ENCODE measurements around the gene ADIRF.
"Not testable (repeated sequence)": the region's sequence is repeated elsewhere in the genome, so short reads cannot be mapped to it uniquely, and the experiment has no call there.

Gene ADIRF

DNA sequence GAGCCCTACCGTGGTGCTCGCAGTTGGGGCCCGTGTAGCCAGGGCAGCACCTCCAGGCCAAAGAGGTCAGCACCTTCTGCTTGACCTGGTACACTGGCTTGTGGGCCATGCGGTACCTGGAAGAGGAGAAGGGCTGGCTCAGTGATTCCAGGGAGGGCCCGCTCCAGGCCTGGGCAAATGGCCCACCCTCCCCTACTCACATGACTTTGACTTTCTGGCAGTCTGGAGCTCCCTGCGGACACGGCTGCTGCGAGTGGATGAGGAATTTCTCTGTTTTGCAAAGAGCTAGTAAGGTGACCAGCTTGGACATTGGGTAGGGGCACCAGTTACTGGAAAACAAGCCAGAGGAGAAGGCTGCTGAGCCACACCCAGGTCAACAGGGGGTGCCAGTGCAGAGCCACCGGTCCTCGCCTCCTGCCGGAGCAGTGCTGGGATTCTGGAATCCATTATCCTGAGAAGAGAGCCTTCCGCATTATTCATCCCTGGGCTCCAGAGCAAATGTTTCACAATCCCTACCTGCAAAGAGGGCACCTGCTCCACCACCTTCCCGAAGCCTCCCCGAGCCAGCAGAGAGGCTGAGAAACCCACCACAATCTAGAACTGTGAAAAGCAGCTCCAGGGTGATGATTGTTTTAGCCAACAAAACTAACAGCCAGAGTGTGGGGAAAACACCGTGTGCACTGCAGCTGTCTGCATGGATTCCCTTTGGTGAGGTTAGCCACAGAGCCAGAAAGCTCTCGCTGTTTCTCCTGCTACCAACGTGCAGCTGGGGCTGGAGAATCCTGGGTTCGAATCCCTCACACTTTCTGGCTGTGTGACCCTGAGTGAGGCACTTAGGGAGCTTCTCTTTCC lies 22.7 kb upstream of the ADIRF start:
- DNase-seq (ENCODE audit: low read depth, low spot score): no peak
- no peak overlapping the region for H3K27ac ChIP-seq

DNA sequence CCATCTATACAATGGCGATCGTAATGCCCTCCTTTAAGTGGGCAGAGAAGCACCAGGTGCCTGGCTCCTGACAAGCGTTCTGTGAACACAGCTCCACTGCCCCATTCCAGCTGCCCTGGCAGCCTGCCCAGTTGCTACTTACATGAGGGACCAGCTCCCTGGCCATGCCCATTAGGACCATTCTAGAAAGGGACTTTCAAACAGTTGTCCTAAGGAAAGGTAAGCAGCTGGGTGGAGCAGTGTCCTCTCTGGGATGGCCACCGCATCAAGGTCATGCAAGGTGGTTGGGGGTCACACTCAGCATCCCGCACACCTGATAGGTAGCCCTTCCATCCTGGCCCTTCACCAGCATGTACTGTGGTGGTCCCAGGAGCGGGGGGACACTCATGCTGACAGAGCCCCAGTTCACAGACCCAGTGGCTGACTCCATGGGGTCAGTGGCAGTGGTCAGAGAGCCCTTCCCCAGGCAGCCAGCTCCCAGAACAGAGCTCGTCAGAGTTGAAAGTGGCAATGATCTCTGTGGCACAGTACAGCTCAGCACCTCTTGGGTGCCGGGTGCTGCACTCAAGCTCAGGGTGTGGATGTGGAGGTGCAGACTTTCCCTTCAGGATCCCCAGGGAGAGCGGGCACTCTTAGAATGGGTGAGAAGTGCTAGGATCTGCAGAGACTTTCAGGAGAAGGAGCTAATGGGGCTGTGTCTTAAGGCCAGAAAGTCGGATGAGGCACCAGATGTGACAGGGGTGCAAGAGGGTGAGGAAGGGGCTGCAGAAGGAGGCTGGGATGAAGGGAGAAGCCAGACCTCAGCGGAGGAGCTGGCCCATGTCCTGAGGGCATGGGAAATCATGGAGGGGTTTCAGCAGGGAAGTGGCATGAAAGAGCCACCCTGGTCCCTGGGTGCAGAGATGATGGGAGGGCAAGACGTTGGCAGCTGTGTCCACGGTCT lies 21.8 kb upstream of the ADIRF start:
- DNase-seq (ENCODE audit: low read depth, low spot score): no peak

DNA sequence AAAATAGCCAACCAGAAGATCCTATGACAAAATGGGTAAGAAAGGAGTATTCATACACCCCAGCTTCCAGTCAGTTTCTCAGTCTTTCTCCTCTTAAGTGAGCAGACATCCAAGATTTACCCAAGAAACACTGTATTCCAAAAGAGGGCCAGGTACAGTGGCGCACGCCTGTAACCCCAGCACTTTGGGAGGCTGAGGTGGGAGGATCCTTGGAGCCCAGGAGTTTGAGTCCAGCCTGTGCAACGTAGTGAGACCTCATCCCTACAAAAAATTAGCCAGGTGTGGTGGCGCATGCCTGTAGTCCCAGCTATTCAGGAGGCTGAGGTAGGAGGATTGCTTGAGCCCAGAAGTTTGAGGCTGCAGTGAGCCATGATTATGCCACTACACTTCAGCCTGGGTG lies 20.5 kb upstream of the ADIRF start:
- not testable (repeated sequence) for H3K27ac ChIP-seq; DNase-seq (ENCODE audit: low read depth, low spot score)

More for the DNA sequence above, 21.8 kb upstream of the ADIRF start:
- H3K27ac ChIP-seq: no peak overlapping the region

DNA sequence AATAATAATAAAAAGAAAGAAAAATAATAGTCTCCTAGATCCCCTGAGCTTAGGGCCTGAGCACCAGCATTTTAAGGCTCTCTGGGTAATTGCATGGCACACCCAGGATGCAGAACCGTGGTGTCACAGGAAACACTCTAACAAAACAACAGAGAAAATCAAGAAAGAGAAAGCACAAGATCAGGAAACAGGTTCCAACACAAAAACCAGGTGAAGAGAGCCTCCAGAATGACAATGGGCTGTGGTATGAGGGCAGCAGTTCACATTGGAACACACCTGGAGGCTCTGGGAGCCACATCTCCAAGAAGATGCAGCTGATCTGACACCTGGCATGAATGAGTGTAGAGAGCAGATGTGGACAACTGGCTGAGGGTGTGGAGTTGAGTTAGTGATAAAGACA lies 17.9 kb upstream of the ADIRF start:
- no peak for DNase-seq (ENCODE audit: low read depth, low spot score)
- H3K27ac ChIP-seq: peak overlapping the region; percentile 67

DNA sequence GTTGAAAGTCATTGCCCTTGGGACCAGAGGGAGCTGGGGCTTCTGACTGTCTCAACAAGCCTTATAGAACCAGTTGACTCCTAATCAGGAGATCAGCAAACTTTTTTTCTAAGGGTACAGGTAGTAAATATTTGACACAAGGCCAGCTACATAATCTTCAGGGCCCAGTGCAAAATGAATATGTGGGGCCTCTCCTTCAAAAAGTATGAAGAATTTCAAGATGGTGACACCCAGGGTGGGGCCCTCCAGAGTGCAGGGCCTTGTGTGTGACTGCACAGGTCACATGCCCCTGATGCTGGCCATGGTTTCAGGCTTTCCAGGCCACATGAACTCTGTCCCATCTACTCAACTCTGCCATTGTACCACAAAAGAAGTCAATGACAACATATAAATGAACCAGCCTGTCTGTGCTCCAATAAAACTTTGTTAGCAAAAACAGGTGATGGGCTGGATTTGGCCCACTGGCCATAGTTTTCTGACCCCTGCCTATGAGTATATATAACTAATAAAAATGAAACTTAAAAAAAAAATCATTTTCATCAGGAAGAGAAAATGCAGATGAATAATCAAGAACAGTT lies 17.0 kb upstream of the ADIRF start:
- no peak for DNase-seq (ENCODE audit: low read depth, low spot score)
- peak overlapping the region; percentile 67 for H3K27ac ChIP-seq

DNA sequence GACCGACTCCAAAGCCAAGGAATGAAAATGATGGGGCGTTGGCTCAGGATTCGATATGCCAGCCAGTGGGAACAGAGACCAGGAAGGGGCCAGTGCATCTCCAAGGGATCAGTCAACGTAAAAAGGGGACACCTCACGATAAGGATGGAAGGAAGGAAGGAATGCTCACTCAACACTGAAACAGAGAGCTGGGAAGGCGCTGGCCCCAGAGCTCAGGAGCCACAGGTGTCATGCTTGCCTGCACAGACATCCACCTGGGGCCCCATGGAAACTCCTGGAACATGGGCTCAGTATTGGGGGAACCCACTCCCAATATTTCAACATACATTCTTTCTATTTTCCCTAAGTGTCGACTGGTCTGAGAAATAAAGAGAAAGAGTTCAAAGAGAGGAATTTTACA lies 16.2 kb upstream of the ADIRF start:
- no peak for DNase-seq (ENCODE audit: low read depth, low spot score)
- peak overlapping the region; percentile 67 for H3K27ac ChIP-seq

DNA sequence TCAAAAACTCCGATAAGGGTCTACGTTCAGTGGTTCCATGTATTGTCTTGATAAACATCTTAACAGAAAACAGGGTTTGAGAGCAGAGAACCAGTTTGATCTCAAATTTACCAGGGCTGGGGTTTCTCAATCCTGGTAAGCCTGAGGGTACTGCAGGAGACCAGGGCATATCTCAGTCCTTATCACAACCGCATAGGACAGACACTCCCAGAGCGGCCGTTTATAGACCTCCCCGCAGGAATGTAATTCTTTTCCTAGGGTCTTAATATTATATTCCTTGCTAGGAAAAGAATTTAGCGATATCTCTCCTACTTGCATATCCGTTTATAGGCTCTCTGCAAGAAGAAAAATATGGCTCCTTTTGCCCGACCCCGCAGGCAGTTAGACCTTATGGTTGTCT lies 15.6 kb upstream of the ADIRF start:
- DNase-seq (ENCODE audit: low read depth, low spot score); H3K27ac ChIP-seq: not testable (repeated sequence)

DNA sequence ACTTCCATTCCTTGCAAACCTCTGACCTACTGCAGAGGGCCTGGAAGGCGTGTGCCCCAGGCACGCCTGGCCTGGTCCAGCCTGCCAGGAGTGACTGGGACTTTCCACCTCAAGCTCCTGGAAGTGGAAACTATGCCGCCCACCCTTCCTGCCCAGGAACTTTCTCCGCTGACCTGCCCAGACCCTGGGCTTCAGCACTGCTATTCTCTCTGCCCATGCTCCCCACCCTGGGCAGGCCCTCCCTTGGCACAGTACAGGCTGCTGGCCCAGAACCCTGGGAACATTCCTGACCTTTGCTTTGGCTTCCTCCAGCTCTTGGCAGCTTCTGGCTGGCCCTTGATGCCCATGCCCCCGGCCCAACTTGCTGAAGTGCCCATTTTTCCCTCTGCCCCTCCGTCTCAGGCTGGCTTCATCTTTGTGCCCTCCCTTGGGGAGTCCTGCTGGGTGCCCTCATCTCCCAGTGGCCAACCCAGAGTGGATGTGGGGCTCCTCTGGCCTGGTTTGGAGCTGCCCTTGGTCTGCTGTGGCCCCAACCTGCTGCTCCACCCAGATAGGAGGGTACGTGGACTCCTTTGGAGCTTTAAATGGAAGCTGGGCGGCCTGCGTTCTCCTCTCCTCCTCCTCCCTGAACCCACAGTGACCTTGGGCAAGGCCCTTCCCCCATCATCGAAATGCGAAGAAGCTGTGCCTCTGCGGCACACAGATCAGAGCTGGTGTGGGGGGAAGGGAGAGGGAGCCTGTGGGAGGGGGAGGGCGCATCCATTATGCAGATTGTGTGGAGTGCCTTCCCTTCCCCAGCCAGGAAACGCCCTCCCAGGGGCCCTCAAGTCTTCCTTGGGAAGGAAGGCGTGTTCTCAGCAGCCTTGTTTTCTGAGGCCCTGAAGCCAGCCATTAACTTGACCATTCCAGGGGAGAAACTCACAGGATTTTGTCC lies 14.3 kb upstream of the ADIRF start:
- no peak for DNase-seq (ENCODE audit: low read depth, low spot score)

DNA sequence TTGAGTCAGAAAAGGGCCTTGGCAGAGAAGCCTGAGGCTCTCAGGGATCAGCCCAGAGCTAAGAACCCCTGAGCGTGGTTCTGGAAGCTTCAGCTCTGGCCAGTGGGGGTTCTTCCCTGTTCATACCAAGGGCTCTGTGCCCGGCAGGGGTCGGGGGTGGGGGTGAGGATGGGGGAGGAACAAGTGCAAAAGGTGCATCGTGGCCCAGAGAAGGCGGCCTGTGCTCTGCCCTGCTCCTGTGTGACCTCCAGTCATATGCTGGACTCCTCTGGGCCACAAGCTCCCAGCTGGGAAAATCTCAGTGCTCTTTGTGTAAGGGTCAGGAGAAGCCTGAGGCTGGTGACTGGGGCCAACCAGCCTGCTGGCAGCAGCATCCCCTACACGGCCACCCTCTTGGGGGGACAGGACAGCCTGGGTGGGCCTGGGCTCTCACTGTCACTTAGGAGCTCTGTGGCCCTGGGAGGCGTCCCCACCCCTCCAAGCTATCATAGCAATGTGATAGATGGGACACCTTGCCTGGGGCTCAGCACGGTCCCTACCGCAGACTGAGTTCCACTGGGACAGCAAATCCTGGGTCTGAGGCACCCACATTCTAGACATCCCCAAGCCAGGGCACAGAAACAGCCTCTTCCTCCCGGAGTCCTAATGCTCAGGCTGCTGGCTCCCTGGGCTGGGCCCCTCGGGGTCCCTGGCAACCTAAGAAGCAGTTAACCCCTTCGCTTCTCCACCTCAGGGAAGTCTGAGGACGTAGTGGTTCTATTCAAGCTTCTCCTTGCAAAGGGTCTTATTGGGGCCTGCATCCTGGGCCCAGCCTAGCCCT lies 13.4 kb upstream of the ADIRF start:
- H3K27ac ChIP-seq: no peak overlapping the region
- DNase-seq (ENCODE audit: low read depth, low spot score): no peak

More for the DNA sequence above, 14.3 kb upstream of the ADIRF start:
- H3K27ac ChIP-seq: no peak overlapping the region

DNA sequence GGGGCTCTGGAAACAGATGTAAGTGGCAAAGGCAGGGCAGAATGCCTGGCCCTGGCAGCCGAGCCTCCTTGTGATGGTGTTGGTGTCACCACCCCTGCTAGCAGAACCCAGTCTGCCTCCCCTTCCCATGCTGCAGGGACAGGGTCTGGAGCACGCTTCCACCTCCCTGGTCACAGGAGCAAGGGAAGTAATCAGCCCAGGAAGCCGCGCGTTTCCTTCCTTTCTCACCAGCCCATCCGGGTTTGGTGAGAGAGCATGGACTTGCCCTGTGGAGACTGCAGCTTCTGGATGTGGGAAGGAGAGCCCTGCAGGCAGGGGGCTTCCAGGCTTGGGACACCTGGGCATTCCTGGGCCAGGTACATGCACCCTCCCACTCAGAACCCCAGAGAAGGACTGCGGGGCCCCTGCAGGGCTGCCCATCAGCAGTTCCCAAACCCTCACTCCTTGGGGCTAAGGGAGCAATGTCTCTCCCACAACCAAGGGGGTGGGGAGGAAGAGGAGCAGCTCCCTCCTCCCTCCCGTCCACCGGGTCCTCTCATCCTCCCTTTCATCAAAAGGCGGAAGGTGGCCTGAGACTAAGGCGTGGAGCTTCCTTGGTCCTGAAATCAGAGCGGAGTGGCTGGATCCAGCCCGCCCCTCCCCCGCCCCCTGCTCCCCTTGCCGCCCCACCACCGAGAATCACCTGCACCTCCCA lies 12.6 kb upstream of the ADIRF start:
- DNase-seq (ENCODE audit: low read depth, low spot score): no peak
- no peak overlapping the region for H3K27ac ChIP-seq

DNA sequence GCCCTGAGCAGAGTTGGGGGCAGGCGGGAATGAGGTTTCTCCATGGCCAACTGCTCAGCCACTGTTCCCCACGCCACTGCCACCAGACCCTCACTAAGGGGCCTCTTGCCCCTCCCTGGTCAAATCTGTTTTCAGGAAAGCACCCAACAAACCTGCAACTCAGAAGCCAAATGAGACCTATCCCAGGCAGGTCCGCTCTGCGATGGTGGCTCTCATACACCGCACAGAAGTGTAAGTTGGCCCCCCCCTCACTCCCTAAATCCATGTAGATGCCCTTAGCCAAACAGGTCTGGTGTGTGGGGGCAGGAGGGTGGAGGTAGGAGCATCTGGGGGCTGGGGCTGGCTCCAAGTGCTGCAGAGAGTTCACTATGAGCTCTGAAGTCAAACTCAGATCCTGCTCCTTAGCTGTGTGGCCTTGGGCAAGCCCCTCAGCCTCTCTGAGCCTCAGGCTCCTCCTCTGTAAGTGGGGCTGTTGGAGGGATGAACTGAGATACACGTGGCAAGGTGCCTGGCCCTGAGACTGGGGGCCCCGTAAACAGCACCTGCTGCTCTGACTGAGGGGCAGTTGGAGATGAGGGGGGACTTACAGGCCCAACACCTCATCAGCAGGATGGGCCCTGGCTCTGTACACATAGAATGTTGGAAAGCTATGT lies 12.0 kb upstream of the ADIRF start:
- DNase-seq (ENCODE audit: low read depth, low spot score): no peak
- H3K27ac ChIP-seq: no peak overlapping the region

DNA sequence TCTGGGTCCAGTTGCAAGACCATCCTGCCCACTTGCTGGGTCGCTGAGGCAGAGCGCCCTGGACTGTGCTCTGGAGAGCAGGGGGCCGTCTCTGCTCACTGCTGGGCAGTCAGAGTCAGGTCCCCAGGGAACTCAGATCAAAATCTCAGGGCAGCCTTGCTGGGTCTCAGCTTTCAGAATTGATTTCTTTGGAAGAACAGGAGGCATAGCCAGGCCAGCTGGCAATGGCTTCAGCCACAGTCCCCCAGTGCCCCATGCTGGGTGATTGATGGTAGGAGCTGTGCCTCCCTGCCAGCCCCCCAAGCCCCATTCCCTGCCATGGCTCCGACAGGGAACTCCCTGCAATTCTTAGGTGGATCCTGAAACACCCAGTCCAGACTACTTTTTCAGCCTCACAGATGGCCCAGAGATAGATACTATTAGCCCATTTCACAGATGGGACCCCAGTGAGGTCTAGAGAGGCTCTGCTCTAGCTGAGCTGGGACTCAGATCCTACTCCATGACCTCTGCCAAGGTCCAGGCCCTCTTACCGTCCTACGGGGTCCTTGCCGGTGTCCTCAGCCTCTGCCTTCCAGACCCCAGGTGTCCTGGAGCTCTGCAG lies 11.3 kb upstream of the ADIRF start:
- H3K27ac ChIP-seq: no peak overlapping the region
- no peak for DNase-seq (ENCODE audit: low read depth, low spot score)

DNA sequence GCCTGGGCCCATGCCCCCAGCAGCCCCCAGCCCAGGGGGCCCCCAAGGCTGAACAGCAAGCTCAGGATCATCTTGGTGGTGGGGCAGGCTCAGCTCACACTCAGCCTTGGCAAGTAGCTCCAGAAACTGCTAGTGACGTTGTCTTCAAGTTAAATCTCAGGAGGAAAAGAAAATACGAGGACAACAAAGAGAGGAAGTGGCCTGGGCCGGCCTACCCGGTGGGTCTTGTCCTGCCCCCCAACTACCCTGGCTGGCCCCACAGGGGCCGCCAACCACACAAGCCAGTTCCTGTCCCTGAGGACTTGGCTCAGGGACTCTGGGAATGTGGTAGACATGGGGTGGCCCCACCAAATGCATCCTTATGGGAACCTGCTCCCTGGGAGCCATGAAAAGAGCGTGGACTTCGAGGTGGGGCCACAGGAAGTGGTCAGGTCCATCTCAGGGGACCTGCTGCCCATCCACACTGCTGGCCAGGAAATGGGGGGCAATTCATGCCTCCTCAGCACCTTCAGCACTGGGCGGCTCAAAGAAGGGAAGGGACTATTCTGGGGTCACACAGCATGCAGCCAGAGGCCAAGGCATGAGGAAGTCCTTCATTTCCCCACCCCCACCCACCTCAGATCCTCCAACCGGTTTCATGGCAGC lies 10.7 kb upstream of the ADIRF start, which contains the start of gene MMRN2:
Gene MMRN2 (minus strand): TSS at position 145 of the 645 bp plus-strand sequence. CDS start 74 bp downstream, at position 71.
- DNase-seq (ENCODE audit: low read depth, low spot score): no peak
- H3K27ac ChIP-seq: peak within 1 kb of the TSS; percentile 68

DNA sequence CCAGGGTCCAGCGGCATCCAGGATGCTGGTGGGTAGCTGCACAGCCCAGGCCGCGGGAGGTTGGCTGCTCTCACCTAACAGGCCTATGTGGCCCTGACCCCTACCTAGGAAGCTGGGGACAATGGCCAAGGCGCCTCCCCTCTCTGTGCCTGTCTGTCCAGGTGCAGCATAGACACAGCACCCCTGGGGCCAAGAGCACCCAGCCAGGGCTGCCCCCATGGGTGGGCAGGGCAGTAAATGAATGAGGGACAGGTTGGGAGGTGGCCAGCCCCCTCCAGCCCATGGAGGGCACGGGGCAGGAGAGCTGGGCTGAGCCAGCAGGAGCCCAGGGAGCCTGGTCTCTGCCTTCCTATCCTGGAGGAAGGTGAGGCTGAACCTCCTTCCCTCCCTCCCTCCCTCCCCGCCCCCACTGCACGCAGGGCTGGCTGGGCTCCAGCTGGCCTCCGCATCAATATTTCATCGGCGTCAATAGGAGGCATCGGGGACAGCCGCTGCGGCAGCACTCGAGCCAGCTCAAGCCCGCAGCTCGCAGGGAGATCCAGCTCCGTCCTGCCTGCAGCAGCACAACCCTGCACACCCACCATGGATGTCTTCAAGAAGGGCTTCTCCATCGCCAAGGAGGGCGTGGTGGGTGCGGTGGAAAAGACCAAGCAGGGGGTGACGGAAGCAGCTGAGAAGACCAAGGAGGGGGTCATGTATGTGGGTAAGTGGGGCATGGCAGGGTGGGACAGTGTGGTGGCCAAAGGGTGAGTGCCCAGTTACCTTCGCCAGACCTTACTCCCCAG lies 10.0 kb upstream of the ADIRF start, which contains the start of gene SNCG:
Gene SNCG (plus strand): TSS at position 484 of the 785 bp plus-strand sequence. CDS start 99 bp downstream, at position 583.
- H3K27ac ChIP-seq: peak within 1 kb of the TSS; percentile 68
- DNase-seq (ENCODE audit: low read depth, low spot score): no peak

DNA sequence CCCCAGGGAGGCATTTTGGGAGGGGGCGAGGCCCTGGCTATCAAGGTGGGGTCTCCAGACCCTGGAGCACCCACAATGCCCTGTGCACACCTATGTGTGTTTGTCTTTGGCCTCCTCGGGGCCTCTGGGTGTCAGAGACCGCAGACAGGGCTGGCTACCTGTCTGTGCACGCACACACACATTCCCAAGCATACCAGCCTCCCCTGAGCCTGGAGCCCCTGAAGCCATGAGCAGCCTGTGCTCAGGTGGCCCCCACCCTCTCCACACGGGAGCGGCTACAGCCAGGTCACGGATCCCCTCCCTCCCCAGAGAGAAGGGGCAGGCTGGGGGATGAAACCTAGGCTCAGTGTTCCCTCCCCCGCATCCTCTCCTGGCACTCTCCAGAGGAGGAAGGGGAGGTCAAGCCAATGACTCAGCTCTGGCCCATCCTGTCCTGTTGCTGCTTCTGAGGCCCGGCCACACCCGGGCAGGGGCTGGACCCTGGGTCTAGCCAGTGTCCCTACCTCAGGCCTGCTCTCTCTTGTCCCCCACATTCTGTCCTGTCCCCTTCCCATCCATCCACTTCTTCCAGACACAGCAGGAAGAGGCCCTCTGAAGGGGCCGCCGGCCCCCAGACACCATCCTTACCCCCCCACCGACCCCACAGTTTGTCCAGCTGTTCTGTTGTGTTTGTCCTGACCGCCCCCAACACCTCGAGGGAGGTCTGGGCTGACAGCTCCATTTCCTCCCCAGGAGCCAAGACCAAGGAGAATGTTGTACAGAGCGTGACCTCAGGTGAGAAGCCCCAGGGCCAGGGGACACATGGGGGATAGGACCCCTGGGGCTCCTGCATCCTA lies 9.2 kb upstream of the ADIRF start:
- no peak for DNase-seq (ENCODE audit: low read depth, low spot score)
- peak overlapping the region; percentile 68 for H3K27ac ChIP-seq

All from epithelial cell of prostate (primary cell).